Measurements from ENCODE around the gene REG1B.
"Not testable (repeated sequence)": the region's sequence is repeated elsewhere in the genome, so short reads cannot be mapped to it uniquely, and the experiment has no call there.

Gene REG1B

GRCh38 chr2:79101024-79101423 is 13.2 kb upstream of the REG1B start:
- Mint-ChIP-seq H3K36me3 (no peaks in the 10 kb centered on the region), H3K9me3 (ENCODE audit: low read depth) (no peaks in the 10 kb centered on the region), H3K27ac (no peak overlapping the region), H3K27me3 (no peaks in the 10 kb centered on the region), H3K4me3 (no peak overlapping the region), H3K4me1 (ENCODE audit: low read depth) (no peaks in the 10 kb centered on the region)

DNA sequence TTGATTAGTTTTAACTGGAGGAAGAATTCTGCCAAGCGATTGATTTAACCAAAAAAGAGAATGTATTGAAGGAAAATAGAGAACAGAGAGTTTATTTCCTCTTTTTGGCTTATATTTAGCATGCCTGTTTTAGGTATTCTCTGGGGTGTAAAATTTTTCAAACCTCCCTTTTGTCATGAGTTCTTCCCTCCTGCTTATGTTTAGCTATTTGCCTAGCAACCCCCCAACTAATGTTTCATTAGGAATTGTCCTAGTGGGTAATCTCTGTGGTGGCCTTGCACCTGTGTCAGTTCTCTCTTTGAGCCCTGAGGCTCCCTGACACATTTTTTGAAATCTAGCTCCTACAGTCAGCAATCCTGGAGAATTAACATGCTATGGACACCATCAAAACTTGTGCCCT is 12.5 kb upstream of the REG1B start:
- H3K36me3 Mint-ChIP-seq: no peaks in the 10 kb centered on the region
- no peaks in the 10 kb centered on the region for H3K4me1 Mint-ChIP-seq (ENCODE audit: low read depth)
- H3K9me3 Mint-ChIP-seq (ENCODE audit: low read depth): no peaks in the 10 kb centered on the region
- no peak overlapping the region for H3K27ac Mint-ChIP-seq
- no peak overlapping the region for H3K4me3 Mint-ChIP-seq
- no peaks in the 10 kb centered on the region for H3K27me3 Mint-ChIP-seq

DNA sequence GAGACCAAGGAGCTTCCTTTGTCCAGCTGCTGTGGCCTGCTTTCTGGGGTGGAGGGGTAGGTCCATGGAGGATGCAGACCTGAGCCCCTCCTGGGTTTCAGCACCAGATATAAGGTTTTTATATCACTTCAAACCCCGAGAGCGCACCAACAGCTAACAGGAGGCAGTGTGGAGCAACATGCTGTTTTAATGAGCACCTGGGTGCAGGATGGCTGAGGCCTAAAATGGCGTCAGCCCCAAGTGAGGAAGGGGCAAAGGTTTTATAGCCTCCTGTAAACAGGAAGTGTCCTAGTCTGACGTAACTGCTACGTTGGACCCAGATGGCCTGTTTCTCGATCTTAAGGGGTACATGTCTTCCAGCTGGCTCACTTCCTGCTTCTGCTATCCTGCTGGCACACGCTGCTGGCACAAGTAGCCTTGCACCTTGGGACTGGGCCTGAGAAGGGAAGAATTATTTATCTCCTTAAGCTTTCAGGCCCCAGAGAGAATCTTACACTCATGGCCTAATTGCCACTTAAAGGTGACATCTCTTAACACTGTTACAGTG is 11.4 kb upstream of the REG1B start:
- Mint-ChIP-seq H3K4me1 (ENCODE audit: low read depth) (no peaks in the 10 kb centered on the region), H3K36me3 (no peaks in the 10 kb centered on the region), H3K9me3 (ENCODE audit: low read depth) (no peaks in the 10 kb centered on the region), H3K4me3 (no peak overlapping the region), H3K27ac (no peak overlapping the region), H3K27me3 (no peaks in the 10 kb centered on the region)

GRCh38 chr2:79097843-79098242 is 10.1 kb upstream of the REG1B start:
- Mint-ChIP-seq H3K36me3 (no peaks in the 10 kb centered on the region), H3K4me3 (no peak overlapping the region), H3K27ac (no peak overlapping the region), H3K9me3 (ENCODE audit: low read depth) (no peaks in the 10 kb centered on the region), H3K4me1 (ENCODE audit: low read depth) (no peaks in the 10 kb centered on the region), H3K27me3 (no peaks in the 10 kb centered on the region)

DNA sequence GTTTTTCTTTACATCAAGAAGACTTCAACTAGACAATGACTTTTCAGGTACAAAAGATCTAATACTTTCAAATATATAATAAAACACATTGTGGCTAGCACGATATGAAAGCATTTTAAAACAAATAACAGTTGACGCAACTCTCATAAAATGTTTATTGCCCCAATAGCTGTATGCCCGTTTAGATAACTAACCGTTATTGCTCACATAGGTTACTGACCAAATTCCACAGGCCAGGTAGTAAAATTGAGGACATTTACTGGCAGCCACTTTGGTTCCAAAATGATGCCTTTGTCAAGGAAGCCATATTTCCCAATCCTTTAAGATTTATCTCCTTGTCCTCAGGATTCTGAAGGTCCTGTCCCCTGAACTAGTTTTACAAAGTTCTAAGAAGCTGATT is 2.9 kb upstream of the REG1B start:
- no peaks in the 10 kb centered on the region for H3K4me1 Mint-ChIP-seq (ENCODE audit: low read depth)
- no peaks in the 10 kb centered on the region for H3K27me3 Mint-ChIP-seq
- no peak overlapping the region for H3K4me3 Mint-ChIP-seq
- H3K9me3 Mint-ChIP-seq (ENCODE audit: low read depth): no peaks in the 10 kb centered on the region
- no peaks in the 10 kb centered on the region for H3K36me3 Mint-ChIP-seq
- no peak overlapping the region for H3K27ac Mint-ChIP-seq

DNA sequence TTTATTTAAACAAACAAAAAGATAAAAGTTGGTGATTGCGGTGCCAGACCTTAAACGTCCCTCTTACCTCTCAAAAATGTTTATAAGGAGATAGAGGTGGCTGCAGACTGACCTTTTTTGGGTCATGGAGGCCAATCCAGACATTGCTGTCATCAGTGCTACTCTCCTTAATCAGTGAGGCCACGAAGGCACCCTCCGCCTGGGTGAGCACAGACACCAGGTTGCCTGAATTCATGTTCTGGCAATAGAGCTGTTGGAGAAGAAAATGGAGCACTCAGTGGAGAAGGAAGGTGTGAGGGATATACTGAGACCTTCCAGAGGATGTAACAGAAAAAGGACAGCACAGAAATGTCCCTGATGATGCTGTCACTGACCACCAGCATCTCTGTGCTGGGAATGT is 1.5 kb downstream of the REG1B start:
- Mint-ChIP-seq H3K4me1 (ENCODE audit: low read depth) (no peaks in the 10 kb centered on the region), H3K4me3 (no peak overlapping the region), H3K9me3 (ENCODE audit: low read depth) (no peaks in the 10 kb centered on the region), H3K27ac (no peak overlapping the region), H3K27me3 (no peaks in the 10 kb centered on the region), H3K36me3 (no peaks in the 10 kb centered on the region)

- no peak overlapping the region for H3K4me3 Mint-ChIP-seq
- H3K4me1 Mint-ChIP-seq (ENCODE audit: low read depth): no peaks in the 10 kb centered on the region
- H3K36me3 Mint-ChIP-seq: no peaks in the 10 kb centered on the region
- H3K27me3 Mint-ChIP-seq: no peaks in the 10 kb centered on the region
- no peak overlapping the region for H3K27ac Mint-ChIP-seq
- no peaks in the 10 kb centered on the region for H3K9me3 Mint-ChIP-seq (ENCODE audit: low read depth)
Measured at GRCh38 chr2:79085382-79085781, 2.4 kb downstream of the REG1B start.

DNA sequence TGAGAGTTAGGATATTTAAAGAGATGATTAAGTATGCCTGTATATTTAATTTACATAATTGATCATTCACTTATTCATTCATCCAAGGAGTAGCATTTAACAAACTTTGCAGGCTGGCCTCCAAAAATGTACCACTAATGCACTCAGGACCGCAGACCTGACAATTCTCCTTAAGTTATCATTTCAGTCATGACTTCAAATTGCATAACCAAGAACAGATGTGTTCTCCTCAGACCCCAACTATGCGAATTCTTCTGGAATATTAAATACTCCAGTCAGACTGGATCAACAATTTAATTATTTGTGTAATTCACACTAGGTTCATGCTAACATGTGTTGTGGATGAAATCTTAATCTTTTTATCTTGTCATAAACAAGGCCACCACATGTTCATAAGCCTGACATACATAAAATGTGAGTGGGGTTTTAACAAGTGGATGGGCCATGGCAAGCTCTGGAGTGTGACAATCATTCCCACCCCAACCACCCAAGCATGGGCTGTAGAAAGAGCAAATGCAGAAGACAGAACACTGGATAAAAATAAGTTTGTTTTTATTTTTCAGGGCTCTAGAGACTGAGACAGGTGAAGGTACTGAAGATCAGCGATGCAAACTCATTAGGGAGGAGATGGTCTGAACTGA is 3.2 kb downstream of the REG1B start:
- H3K36me3 Mint-ChIP-seq: no peaks in the 10 kb centered on the region
- H3K4me3 Mint-ChIP-seq: no peak overlapping the region
- no peak overlapping the region for H3K27ac Mint-ChIP-seq
- H3K27me3 Mint-ChIP-seq: no peaks in the 10 kb centered on the region
- H3K9me3 Mint-ChIP-seq (ENCODE audit: low read depth): no peaks in the 10 kb centered on the region
- H3K4me1 Mint-ChIP-seq (ENCODE audit: low read depth): no peaks in the 10 kb centered on the region

- no peaks in the 10 kb centered on the region for H3K9me3 Mint-ChIP-seq (ENCODE audit: low read depth)
- H3K27me3 Mint-ChIP-seq: no peaks in the 10 kb centered on the region
- no peaks in the 10 kb centered on the region for H3K4me1 Mint-ChIP-seq (ENCODE audit: low read depth)
- H3K27ac Mint-ChIP-seq: no peak overlapping the region
- no peaks in the 10 kb centered on the region for H3K36me3 Mint-ChIP-seq
- H3K4me3 Mint-ChIP-seq: no peak overlapping the region
Measured at GRCh38 chr2:79083597-79084251, 4.1 kb downstream of the REG1B start.

DNA sequence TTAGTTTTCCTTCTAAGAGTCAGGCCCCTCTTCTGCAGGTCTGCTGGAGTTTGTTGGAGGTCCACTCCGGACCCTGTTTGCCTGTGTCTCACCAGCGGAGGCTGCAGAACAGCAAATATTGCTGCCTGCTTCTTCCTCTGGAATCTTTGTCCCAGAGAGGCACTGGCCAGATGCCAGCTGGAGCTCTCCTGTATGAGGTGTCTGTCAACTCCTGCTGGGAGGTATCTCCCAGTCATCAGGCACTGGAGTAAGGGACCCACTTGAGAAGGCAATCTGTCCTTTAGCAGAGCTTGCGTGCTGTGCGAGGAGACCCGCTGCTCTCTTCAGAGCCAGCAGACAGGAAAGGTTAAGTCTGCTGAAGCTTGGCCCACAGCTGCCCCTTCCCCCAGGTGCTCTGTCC is 4.8 kb downstream of the REG1B start:
- Mint-ChIP-seq H3K4me3 (no peak overlapping the region), H3K27me3 (no peaks in the 10 kb centered on the region), H3K9me3 (ENCODE audit: low read depth) (no peaks in the 10 kb centered on the region), H3K36me3 (no peaks in the 10 kb centered on the region), H3K4me1 (ENCODE audit: low read depth) (no peaks in the 10 kb centered on the region), H3K27ac (no peak overlapping the region)

GRCh38 chr2:79071078-79071477 is 16.7 kb downstream of the REG1B start:
- Mint-ChIP-seq H3K36me3 (no peaks in the 10 kb centered on the region), H3K4me1 (ENCODE audit: low read depth) (no peaks in the 10 kb centered on the region), H3K27me3 (no peaks in the 10 kb centered on the region), H3K27ac (no peak overlapping the region), H3K4me3 (no peak overlapping the region), H3K9me3 (ENCODE audit: low read depth) (no peaks in the 10 kb centered on the region)

- Mint-ChIP-seq H3K27me3 (no peaks in the 10 kb centered on the region), H3K36me3 (no peaks in the 10 kb centered on the region), H3K27ac (no peak overlapping the region), H3K4me3 (no peak overlapping the region), H3K9me3 (ENCODE audit: low read depth) (peaks cover 7% of the 10 kb centered on the region), H3K4me1 (ENCODE audit: low read depth) (no peaks in the 10 kb centered on the region)
Measured at GRCh38 chr2:79065201-79065600, 22.6 kb downstream of the REG1B start.

DNA sequence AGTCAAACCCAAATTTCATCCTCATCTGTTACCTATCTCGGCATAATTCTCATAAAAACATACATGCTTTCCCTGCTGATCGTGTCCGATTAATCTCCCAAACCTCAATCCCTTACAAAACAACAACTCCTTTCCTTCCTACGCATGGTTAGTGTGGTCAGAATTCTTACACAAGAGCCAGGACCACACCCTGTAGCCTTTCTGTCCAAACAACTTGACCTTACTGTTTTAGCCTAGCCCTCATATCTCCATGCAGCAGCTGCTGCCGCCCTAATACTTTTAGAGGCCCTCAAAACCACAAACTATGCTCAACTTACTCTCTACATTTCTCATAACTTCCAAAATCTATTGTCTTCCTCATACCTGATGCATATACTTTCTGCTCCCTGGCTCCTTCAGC is 33.0 kb downstream of the REG1B start:
- H3K27ac Mint-ChIP-seq; H3K27me3 Mint-ChIP-seq; H3K4me3 Mint-ChIP-seq; H3K4me1 Mint-ChIP-seq (ENCODE audit: low read depth); H3K36me3 Mint-ChIP-seq: not testable (repeated sequence)
- peaks cover 19% of the 10 kb centered on the region for H3K9me3 Mint-ChIP-seq (ENCODE audit: low read depth)

DNA sequence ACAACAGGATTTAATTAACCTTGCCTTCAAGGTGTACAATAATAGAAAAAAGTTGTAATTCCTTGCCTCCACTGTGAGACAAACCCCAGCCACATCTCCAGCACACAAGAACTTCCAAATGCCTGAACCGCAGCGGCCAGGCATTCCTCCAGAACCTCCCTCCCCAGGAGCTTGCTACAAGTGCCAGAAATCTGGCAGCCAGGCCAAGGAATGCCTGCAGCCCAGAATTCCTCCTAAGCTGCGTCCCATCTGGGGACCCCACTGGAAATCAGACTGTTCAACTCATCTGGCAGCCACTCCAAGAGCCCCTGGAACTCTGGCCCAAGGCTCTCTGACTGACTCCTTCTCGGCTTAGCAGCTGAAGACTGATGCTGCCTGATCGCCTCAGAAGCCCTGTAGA is 34.3 kb downstream of the REG1B start:
- not testable (repeated sequence) for H3K27ac Mint-ChIP-seq; H3K36me3 Mint-ChIP-seq; H3K27me3 Mint-ChIP-seq; H3K4me3 Mint-ChIP-seq; H3K4me1 Mint-ChIP-seq (ENCODE audit: low read depth)
- H3K9me3 Mint-ChIP-seq (ENCODE audit: low read depth): peaks cover 11% of the 10 kb centered on the region

GRCh38 chr2:79041032-79041448 is 46.8 kb downstream of the REG1B start:
- no peaks in the 10 kb centered on the region for H3K36me3 Mint-ChIP-seq

DNA sequence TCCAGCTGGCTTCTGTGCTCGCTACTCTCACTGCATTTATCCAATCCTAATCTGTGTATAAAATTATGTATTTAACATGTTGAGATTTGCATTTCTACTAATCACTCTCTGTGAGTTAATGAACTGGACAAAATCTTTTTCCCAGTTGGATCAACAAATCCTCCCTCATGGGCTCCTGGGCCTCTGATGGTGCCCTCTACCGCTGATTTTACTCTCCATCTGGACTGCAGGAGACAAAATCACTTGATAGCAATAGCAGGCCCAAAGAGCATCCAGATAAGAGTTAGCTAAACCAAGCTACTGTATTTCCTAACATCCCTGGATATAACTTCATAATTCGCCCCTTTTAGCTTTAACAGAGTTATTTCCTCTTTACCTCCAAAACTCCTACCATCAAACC is 47.8 kb downstream of the REG1B start:
- H3K9me3 Mint-ChIP-seq (ENCODE audit: low read depth): peaks cover 3% of the 10 kb centered on the region
- H3K36me3 Mint-ChIP-seq: no peaks in the 10 kb centered on the region
- H3K27me3 Mint-ChIP-seq: no peaks in the 10 kb centered on the region
- H3K27ac Mint-ChIP-seq: no peak overlapping the region
- H3K4me1 Mint-ChIP-seq (ENCODE audit: low read depth): no peaks in the 10 kb centered on the region
- no peak overlapping the region for H3K4me3 Mint-ChIP-seq

More at GRCh38 chr2:79041032-79041448, 46.8 kb downstream of the REG1B start:
- H3K27ac Mint-ChIP-seq: no peak overlapping the region
- H3K27me3 Mint-ChIP-seq: no peaks in the 10 kb centered on the region
- no peaks in the 10 kb centered on the region for H3K4me1 Mint-ChIP-seq (ENCODE audit: low read depth)
- peaks cover 3% of the 10 kb centered on the region for H3K9me3 Mint-ChIP-seq (ENCODE audit: low read depth)
- no peak overlapping the region for H3K4me3 Mint-ChIP-seq

Data from activated naive CD8-positive, alpha-beta T cell (primary cell).